Measurements from ENCODE around the gene ETS1.

Gene ETS1

DNA sequence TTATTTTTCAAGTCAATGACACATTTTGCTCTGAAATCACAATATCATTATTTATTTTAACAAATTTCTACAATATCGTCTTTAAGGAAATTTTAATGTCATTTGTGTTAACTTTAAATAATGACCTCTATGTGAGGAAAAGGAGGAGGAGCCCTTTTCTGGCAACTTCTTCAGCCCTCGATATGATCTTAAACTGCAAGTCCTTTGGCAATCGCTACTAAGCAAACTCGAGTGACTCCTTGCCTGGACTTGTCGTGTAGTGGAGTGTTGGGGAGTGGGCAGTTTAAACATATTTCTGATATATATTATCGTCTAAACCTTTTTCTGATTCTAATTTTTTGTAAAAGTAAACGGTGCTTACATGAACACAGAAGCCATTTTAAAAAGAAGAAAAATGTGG lies 16.7 kb downstream of the ETS1 start:
- H3K4me3 ChIP-seq (ENCODE audit: low read depth, low read length), result no peak overlapping the region
- no peak for TF ChIP-seq CTCF (IDR thresholded peaks at IDR 0.05; ENCODE audit: borderline replicate concordance, insufficient read depth, low read depth, low read length)

DNA sequence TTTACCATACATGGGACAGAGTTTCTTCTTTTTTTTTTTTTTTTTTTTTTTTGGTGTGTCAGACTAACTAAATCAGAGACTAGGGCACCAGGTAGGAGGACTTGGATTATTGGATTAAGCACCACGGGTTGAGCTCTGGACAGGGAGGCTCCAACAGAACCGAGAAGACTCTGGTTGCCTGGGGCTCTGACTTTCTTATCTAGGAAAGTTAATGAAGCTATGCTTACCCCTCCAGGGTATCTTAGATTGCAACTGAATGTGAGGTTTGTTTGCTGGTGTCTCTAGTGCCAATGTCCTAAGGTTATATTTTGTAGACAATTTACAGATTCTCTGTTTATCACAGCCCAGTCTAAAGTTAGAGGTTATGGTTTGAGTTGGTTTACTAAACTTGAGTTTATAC lies 18.1 kb downstream of the ETS1 start:
- no peak overlapping the region for H3K4me3 ChIP-seq (ENCODE audit: low read depth, low read length)
- no peak for TF ChIP-seq CTCF (IDR thresholded peaks at IDR 0.05; ENCODE audit: borderline replicate concordance, insufficient read depth, low read depth, low read length)

GRCh38 chr11:128568166-128568778 lies 19.1 kb downstream of the ETS1 start:
- no peak overlapping the region for H3K4me3 ChIP-seq (ENCODE audit: low read depth, low read length)
- TF ChIP-seq CTCF (IDR thresholded peaks at IDR 0.05; ENCODE audit: borderline replicate concordance, insufficient read depth, low read depth, low read length), result no peak

- no peak overlapping the region for H3K4me3 ChIP-seq (ENCODE audit: low read depth, low read length)
- no peak for TF ChIP-seq CTCF (IDR thresholded peaks at IDR 0.05; ENCODE audit: borderline replicate concordance, insufficient read depth, low read depth, low read length)
Measured at GRCh38 chr11:128567130-128567529, 20.2 kb downstream of the ETS1 start.

DNA sequence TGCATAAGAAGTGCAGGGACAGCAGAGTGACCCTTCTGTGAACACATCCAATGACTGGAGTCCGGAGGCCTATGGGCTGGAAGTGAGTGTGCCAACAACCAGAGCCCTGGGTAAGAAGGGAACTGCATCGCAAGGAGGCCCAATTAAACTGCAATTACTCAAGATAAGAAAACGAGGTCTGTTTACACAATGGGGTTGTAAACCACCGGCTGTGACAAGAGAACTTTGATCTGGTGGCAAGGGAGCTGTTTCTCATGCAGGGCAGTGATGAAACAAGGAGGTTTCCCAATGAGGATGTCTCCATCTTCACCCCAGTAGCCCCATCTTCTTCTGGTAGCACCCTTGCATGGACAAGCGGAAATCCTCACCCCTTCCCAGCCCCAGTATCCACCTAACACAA lies 21.5 kb downstream of the ETS1 start:
- no peak for TF ChIP-seq CTCF (IDR thresholded peaks at IDR 0.05; ENCODE audit: borderline replicate concordance, insufficient read depth, low read depth, low read length)
- no peak overlapping the region for H3K4me3 ChIP-seq (ENCODE audit: low read depth, low read length)

DNA sequence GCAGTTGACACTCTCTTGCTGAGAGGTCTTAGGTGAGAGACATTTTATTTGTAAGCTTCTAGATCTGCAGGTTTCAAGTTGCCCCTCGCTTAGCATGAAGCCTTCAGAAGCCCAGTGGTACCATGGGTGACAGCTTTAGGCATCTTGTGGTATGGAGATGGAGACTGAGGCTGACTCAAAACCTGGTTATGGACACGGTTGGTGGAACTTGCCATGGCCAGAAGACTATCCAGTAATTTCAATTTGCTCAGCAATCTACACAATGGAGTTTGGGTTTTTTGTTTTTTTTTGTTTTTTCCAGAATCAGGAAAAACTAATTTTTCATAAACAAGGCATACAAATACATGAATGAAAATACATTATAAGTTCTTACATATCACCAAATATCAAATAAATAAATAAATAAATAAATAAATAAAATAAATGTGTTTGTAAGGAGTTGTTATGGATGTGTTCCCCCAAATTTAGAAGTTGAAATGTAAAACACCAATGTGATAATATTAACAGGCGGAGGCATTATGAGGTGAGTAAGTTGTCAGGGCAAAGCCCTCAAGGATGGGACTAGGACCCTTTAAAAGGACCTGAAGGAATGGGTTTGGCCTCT lies 22.6 kb downstream of the ETS1 start:
- no peak overlapping the region for H3K4me3 ChIP-seq (ENCODE audit: low read depth, low read length)
- no peak for TF ChIP-seq CTCF (IDR thresholded peaks at IDR 0.05; ENCODE audit: borderline replicate concordance, insufficient read depth, low read depth, low read length)

DNA sequence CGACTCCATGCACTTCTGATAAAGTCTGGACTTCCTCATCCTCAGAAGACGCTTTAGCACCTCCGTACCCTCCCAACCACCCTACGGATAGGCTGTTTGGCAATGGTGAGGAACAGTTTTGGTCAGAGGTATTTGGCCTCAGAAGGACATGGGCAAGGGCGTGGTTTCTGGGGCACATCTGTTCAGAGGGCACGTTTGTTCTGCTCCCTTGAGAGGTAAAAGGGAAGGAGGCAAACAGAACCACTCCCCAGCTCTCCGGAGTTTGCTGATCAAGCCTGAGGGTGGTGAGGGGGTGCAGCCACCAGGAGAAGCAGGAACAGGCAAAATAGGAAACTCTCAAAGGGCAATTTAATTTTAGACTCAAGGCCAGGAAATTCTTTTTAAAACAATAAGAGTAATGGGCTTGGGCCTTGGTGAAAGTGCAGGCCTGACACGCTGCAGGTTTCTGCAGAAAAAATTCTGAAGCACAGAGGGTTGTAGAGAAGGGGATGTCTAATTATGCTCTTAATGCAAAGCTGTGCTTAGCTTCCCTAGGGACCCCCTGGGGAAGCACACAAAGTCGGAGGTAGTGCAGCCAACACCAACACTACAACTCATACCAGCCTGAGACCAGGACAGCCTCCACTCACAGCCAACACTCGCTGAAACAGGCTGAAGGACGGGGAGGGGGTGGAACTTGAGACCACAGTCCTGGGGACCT lies 23.3 kb downstream of the ETS1 start:
- no peak overlapping the region for H3K4me3 ChIP-seq (ENCODE audit: low read depth, low read length)
- no peak for TF ChIP-seq CTCF (IDR thresholded peaks at IDR 0.05; ENCODE audit: borderline replicate concordance, insufficient read depth, low read depth, low read length)

Data from GM12875 (cell line).